Neural crest cell (in vitro differentiated cells): ENCODE results near the gene CDC42. TPM values are rescaled to one million over a fixed set of nuclear protein-coding genes. Genes with fewer than 3 reads are reported as not detected.

Source experiments
- DNase-seq: peaks from one replicate; pipeline ENCODE4 v3.0.0; 2021; ENCODE audit warnings: low read depth, mixed read lengths, low spot score
- H3K27ac Mint-ChIP-seq: one replicate; pipeline ENCODE4 v1.8.0; 2021; ENCODE audit warnings: mild to moderate bottlenecking, mixed read lengths; ENCODE audit not compliant: unreplicated experiment
- H3K27me3 Mint-ChIP-seq: 2 replicates; pipeline ENCODE4 v1.8.0; 2021; ENCODE audit warnings: low read depth, mild to moderate bottlenecking, mixed read lengths
- H3K36me3 Mint-ChIP-seq: 2 replicates; pipeline ENCODE4 v1.8.0; 2021; ENCODE audit warnings: low read depth, mild to moderate bottlenecking, mixed read lengths
- H3K4me1 Mint-ChIP-seq: 2 replicates; pipeline ENCODE4 v1.8.0; 2021; ENCODE audit warnings: mixed read lengths
- H3K4me3 Mint-ChIP-seq: one replicate; pipeline ENCODE4 v1.8.0; 2021; ENCODE audit warnings: mild to moderate bottlenecking, mixed read lengths
- H3K9me3 Mint-ChIP-seq: 2 replicates; pipeline ENCODE4 v1.8.0; 2021; ENCODE audit warnings: mixed read lengths
- CTCF ChIP-seq: fragments of 200-600 bp; sonication (generic); conservative IDR thresholded peaks from 2 replicates; pipeline ENCODE4 v1.5.0; 2021; ENCODE audit warnings: antibody characterized with exemption, mild to moderate bottlenecking
- total RNA-seq: library from RNA; stranded (reverse); gene quantifications from 2 replicates; pipeline ENCODE4 v1.2.1, GENCODE V29; 2021

CDC42 gene
- total RNA-seq, 1 donor from 2014 or later: 198 TPM

- H3K27ac Mint-ChIP-seq: peak overlapping the region; percentile 43
- no peaks in the 10 kb centered on the region for H3K27me3 Mint-ChIP-seq
- no peak for DNase-seq
- H3K4me3 Mint-ChIP-seq: no peak overlapping the region
- H3K4me1 Mint-ChIP-seq: peaks cover 33% of the 10 kb centered on the region
- no peak for TF ChIP-seq CTCF
- H3K9me3 Mint-ChIP-seq: no peaks in the 10 kb centered on the region
- no peaks in the 10 kb centered on the region for H3K36me3 Mint-ChIP-seq
Observed at GRCh38 chr1:22121421-22121911, 69.0 kb downstream of the CDC42 start.

- peak; percentile 30 for DNase-seq
- H3K4me1 Mint-ChIP-seq: peaks cover 31% of the 10 kb centered on the region
- H3K36me3 Mint-ChIP-seq: no peaks in the 10 kb centered on the region
- H3K9me3 Mint-ChIP-seq: no peaks in the 10 kb centered on the region
- no peaks in the 10 kb centered on the region for H3K27me3 Mint-ChIP-seq
- TF ChIP-seq CTCF: no peak
- H3K4me3 Mint-ChIP-seq: peak overlapping the region; percentile 61
- no peak overlapping the region for H3K27ac Mint-ChIP-seq
Observed at GRCh38 chr1:22122273-22123070, 70.0 kb downstream of the CDC42 start.

GRCh38 chr1:22123071-22123390 is 70.5 kb downstream of the CDC42 start:
- no peak overlapping the region for H3K4me3 Mint-ChIP-seq
- H3K27me3 Mint-ChIP-seq: no peaks in the 10 kb centered on the region
- TF ChIP-seq CTCF: no peak
- peaks cover 31% of the 10 kb centered on the region for H3K4me1 Mint-ChIP-seq
- no peak for DNase-seq
- H3K36me3 Mint-ChIP-seq: no peaks in the 10 kb centered on the region
- H3K9me3 Mint-ChIP-seq: no peaks in the 10 kb centered on the region
- H3K27ac Mint-ChIP-seq: no peak overlapping the region

GRCh38 chr1:22123901-22124404 is 71.4 kb downstream of the CDC42 start:
- DNase-seq: no peak
- H3K4me3 Mint-ChIP-seq: no peak overlapping the region
- H3K27ac Mint-ChIP-seq: peak overlapping the region; percentile 78

GRCh38 chr1:22124592-22125229 is 72.2 kb downstream of the CDC42 start:
- TF ChIP-seq CTCF: no peak
- Mint-ChIP-seq H3K4me1 (peaks cover 27% of the 10 kb centered on the region), H3K9me3 (no peaks in the 10 kb centered on the region), H3K4me3 (peak overlapping the region; percentile 7), H3K36me3 (no peaks in the 10 kb centered on the region), H3K27me3 (no peaks in the 10 kb centered on the region), H3K27ac (no peak overlapping the region)
- DNase-seq: no peak

More at GRCh38 chr1:22123901-22124404, 71.4 kb downstream of the CDC42 start:
- H3K9me3 Mint-ChIP-seq: no peaks in the 10 kb centered on the region
- TF ChIP-seq CTCF: no peak
- no peaks in the 10 kb centered on the region for H3K36me3 Mint-ChIP-seq
- H3K4me1 Mint-ChIP-seq: peaks cover 31% of the 10 kb centered on the region
- H3K27me3 Mint-ChIP-seq: no peaks in the 10 kb centered on the region
